ENCODE results near the gene CFAP61. TPM values are rescaled to one million over a fixed set of nuclear protein-coding genes. Genes with fewer than 3 reads are reported as not detected.

CFAP61 gene
- total RNA-seq, 1 donor from 2014 or later: not detected

DNA sequence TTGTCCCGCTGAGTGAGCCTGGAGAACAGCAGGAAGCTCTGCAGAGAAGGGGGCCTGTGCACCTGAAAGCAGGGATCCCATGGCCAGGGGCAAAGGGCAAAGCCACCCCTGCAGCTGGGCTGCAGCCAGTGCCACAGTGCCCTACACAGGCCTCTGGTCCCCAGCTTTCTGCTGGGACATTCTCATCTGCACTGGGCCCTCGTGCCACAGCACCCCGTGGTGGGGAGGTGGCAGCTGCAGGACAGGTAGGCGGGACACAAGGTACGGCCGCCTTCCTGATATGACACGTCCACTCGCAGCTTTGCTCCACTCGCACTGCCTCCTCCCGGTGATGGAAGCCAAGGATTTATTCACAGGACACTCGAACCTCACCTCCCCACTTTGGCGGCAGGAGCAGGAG, 342.8 kb downstream of the CFAP61 start:
- DNase-seq (ENCODE audit: low spot score): no peak
- H3K9me3 Mint-ChIP-seq (ENCODE audit: low read depth): no peaks in the 10 kb centered on the region
- no peak overlapping the region for H3K4me3 Mint-ChIP-seq (ENCODE audit: unreplicated experiment)
- H3K27me3 Mint-ChIP-seq (ENCODE audit: low read depth): no peaks in the 10 kb centered on the region
- H3K27ac Mint-ChIP-seq (ENCODE audit: unreplicated experiment): no peak overlapping the region
- peaks cover 6% of the 10 kb centered on the region for H3K36me3 Mint-ChIP-seq (ENCODE audit: low read depth)
- TF ChIP-seq, protein P1, sequence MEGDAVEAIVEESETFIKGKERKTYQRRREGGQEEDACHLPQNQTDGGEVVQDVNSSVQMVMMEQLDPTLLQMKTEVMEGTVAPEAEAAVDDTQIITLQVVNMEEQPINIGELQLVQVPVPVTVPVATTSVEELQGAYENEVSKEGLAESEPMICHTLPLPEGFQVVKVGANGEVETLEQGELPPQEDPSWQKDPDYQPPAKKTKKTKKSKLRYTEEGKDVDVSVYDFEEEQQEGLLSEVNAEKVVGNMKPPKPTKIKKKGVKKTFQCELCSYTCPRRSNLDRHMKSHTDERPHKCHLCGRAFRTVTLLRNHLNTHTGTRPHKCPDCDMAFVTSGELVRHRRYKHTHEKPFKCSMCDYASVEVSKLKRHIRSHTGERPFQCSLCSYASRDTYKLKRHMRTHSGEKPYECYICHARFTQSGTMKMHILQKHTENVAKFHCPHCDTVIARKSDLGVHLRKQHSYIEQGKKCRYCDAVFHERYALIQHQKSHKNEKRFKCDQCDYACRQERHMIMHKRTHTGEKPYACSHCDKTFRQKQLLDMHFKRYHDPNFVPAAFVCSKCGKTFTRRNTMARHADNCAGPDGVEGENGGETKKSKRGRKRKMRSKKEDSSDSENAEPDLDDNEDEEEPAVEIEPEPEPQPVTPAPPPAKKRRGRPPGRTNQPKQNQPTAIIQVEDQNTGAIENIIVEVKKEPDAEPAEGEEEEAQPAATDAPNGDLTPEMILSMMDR (IDR thresholded peaks at IDR 0.05): no peak
- H3K4me1 Mint-ChIP-seq (ENCODE audit: low read depth): peaks cover 8% of the 10 kb centered on the region

- H3K4me1 Mint-ChIP-seq (ENCODE audit: low read depth): peaks cover 8% of the 10 kb centered on the region
- no peak overlapping the region for H3K4me3 Mint-ChIP-seq (ENCODE audit: unreplicated experiment)
- TF ChIP-seq, protein P1 (IDR thresholded peaks at IDR 0.05): no peak
- DNase-seq (ENCODE audit: low spot score): no peak
- no peak overlapping the region for H3K27ac Mint-ChIP-seq (ENCODE audit: unreplicated experiment)
- H3K27me3 Mint-ChIP-seq (ENCODE audit: low read depth): no peaks in the 10 kb centered on the region
- H3K36me3 Mint-ChIP-seq (ENCODE audit: low read depth): peaks cover 6% of the 10 kb centered on the region
- no peaks in the 10 kb centered on the region for H3K9me3 Mint-ChIP-seq (ENCODE audit: low read depth)
Observed at GRCh38 chr20:20395903-20396568, 343.7 kb downstream of the CFAP61 start.

GRCh38 chr20:20396794-20397193, 344.5 kb downstream of the CFAP61 start:
- no peak for DNase-seq (ENCODE audit: low spot score)
- Mint-ChIP-seq H3K9me3 (ENCODE audit: low read depth) (no peaks in the 10 kb centered on the region), H3K4me1 (ENCODE audit: low read depth) (peaks cover 8% of the 10 kb centered on the region), H3K4me3 (ENCODE audit: unreplicated experiment) (no peak overlapping the region), H3K27ac (ENCODE audit: unreplicated experiment) (no peak overlapping the region), H3K27me3 (ENCODE audit: low read depth) (no peaks in the 10 kb centered on the region), H3K36me3 (ENCODE audit: low read depth) (peaks cover 5% of the 10 kb centered on the region)
- TF ChIP-seq, protein P1 (IDR thresholded peaks at IDR 0.05): no peak

DNA sequence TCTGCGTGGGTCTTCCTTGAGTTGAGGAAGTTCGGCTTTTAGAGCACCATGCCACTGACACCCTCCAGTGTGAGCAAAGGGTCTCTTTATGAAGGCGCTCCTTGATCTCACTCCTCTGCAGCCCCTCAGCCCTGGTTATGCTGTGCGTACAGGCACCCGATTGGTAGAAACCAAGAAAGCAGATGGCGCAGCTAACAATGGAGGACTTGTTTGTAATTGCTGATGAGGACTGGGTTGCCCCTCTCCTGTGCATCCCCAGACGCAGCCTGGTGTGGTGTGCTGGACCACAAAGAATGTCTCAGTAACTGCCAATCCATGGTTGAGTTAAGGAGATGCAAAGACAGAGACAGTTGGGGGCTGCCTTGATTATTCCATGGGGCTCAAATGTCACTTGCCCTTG, 345.8 kb downstream of the CFAP61 start:
- no peak overlapping the region for H3K27ac Mint-ChIP-seq (ENCODE audit: unreplicated experiment)
- H3K4me1 Mint-ChIP-seq (ENCODE audit: low read depth): peaks cover 6% of the 10 kb centered on the region
- no peaks in the 10 kb centered on the region for H3K27me3 Mint-ChIP-seq (ENCODE audit: low read depth)
- H3K4me3 Mint-ChIP-seq (ENCODE audit: unreplicated experiment): no peak overlapping the region
- TF ChIP-seq, protein P1 (IDR thresholded peaks at IDR 0.05): no peak
- no peak for DNase-seq (ENCODE audit: low spot score)
- H3K36me3 Mint-ChIP-seq (ENCODE audit: low read depth): no peaks in the 10 kb centered on the region
- no peaks in the 10 kb centered on the region for H3K9me3 Mint-ChIP-seq (ENCODE audit: low read depth)

DNA sequence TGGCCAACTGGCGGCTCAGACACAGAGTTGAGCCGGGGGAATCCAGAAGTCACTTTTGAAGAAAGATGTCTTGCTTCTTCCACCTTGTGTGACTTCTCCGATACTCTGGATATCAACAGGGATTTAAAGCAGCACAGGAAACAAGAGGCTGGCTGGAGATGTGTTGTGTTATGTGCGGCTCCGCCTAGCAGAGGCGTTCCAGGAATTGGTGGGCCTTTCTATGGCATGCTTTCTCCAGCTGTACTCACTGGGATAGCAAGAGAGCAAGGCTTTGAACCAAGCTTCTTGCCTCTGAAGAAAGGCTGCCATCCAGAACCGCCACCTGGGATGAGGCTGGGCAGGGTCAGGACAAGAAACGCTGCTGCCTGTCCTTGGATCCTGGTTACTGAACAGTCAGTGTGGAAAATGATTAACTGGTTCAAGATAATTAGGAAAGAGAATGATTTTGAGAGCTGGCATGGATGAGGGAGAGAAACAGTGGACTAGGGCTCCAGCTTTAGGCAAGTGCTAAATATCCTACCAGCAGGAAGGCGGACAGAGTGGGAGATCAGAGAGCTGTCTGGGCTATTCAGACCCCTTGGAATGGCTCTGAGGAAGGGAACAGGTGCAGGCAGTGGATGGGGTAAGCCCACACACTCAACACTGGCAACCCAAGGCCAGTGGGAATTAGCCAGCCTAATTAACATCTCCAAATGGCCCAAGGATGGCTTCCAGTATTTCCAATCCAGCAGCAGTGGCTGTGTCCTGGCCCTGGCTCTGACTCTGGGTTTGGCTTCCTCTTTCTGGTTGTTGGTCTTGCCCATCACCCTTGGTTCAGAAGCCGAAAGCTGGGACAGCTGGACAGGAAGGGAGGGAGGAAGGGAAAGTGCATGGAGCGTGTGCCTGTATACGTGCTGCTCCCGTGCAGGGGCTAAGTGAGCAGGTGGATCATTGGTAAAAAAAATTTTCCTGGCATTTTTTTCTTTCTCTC, 347.5 kb downstream of the CFAP61 start:
- no peak overlapping the region for H3K27ac Mint-ChIP-seq (ENCODE audit: unreplicated experiment)
- no peaks in the 10 kb centered on the region for H3K4me1 Mint-ChIP-seq (ENCODE audit: low read depth)
- no peak for DNase-seq (ENCODE audit: low spot score)
- no peaks in the 10 kb centered on the region for H3K9me3 Mint-ChIP-seq (ENCODE audit: low read depth)
- no peaks in the 10 kb centered on the region for H3K27me3 Mint-ChIP-seq (ENCODE audit: low read depth)
- H3K4me3 Mint-ChIP-seq (ENCODE audit: unreplicated experiment): no peak overlapping the region
- TF ChIP-seq, protein P1 (IDR thresholded peaks at IDR 0.05): no peak
- H3K36me3 Mint-ChIP-seq (ENCODE audit: low read depth): no peaks in the 10 kb centered on the region
